SK-N-MC (cell line): ENCODE measurements around the gene KCTD16.

Experiments used
- EZH2 ChIP-seq: fragments of 200-600 bp; sonication (generic); IDR thresholded peaks from one replicate; pipeline ENCODE4 v1.6.1; 2017; ENCODE audit warnings: antibody characterized with exemption
- POLR2AphosphoS5 ChIP-seq: IDR thresholded peaks from 2 replicates; pipeline ENCODE4 v1.6.1; 2012; ENCODE audit warnings: mild to moderate bottlenecking, low read depth, low read length, borderline replicate concordance

- no peak for TF ChIP-seq POLR2AphosphoS5
- TF ChIP-seq EZH2: no peak
Measured at GRCh38 chr5:144323181-144323580, 152.5 kb downstream of the KCTD16 start.
